ENCODE measurements around the gene SLC25A29. TPM values are rescaled to one million over a fixed set of nuclear protein-coding genes. Genes with fewer than 3 reads are reported as not detected.

The SLC25A29 gene
- total RNA-seq, 1 experiment from 2014 or later, result 7.7 TPM

Other genes with a start within 250 kb of the SLC25A29 start
- 2.2 and 2.9 TPM in 2 replicates for gene EVL, start 241.0 kb downstream of the SLC25A29 start, total RNA-seq (2014; rRNA removed; shearing (Covaris generic))
- not detected in 2 replicates for gene DEGS2, start 146.8 kb downstream of the SLC25A29 start, total RNA-seq (2014; rRNA removed; shearing (Covaris generic))
- gene YY1, start 67.3 kb downstream of the SLC25A29 start, total RNA-seq (2014; rRNA removed; shearing (Covaris generic)), result 34.1 and 53.0 TPM in 2 replicates
- gene SLC25A47, start 16.9 kb upstream of the SLC25A29 start, total RNA-seq (2014; rRNA removed; shearing (Covaris generic)), result not detected in 2 replicates
- 7.3 and 8.2 TPM in 2 replicates for gene WDR25, start 70.0 kb upstream of the SLC25A29 start, total RNA-seq (2014; rRNA removed; shearing (Covaris generic))